H1 (cell line): ENCODE data around the gene PORCN. TPM values are rescaled to one million over a fixed set of nuclear protein-coding genes. Genes with fewer than 3 reads are reported as not detected.

Experiments
- CHD7 ChIP-seq: fragments of 300-600 bp; sonication (generic); IDR thresholded peaks from 2 replicates; pipeline ENCODE4 v1.7.1; 2012; ENCODE audit warnings: low read length, moderate library complexity, mild to moderate bottlenecking, inconsistent platforms; ENCODE audit not compliant: insufficient replicate concordance
- RBBP5 ChIP-seq: IDR thresholded peaks from 2 replicates; pipeline ENCODE4 v1.7.1; 2012; ENCODE audit warnings: low read depth, mild to moderate bottlenecking, inconsistent platforms, low read length, moderate library complexity, borderline replicate concordance
- SIX5 ChIP-seq: IDR thresholded peaks from 2 replicates; pipeline ENCODE4 v1.6.1; 2011; ENCODE audit warnings: mild to moderate bottlenecking, low read depth, low read length
- polyA plus RNA-seq, 7 experiments: library from polyadenylated mRNA; depleted of rRNA in 3 of 7; stranded (reverse) in 5 of 7; unstranded in 2 of 7; fragments of >200 nt in 5 of 7; fragments of 200-250 nt in 2 of 7; gene quantifications; 1 replicate in 5 of 7; 2 replicates in 1 of 7; 4 replicates in 1 of 7; pipeline versions ENCODE4 v1.2.1 to v1.2.3, GENCODE V29; 2011 to 2013; ENCODE audit warnings: missing spikeins in 2 of 7, mixed read lengths in 2 of 7
- total RNA-seq: library from RNA; stranded (reverse); fragmentation: NEBNext Ultra II Directional; extraction: Animal tissue kit (Norgen Biotek cat#: 25700); gene quantifications from 2 replicates; pipeline ENCODE4 v1.2.1, GENCODE V29; 2021

PORCN gene
- total and polyA plus RNA-seq, 2 of the 8 experiments (the other 6 are each of a cell fraction or from before 2014, with no cell fraction given), result 14.6 to 34.1 TPM

GRCh38 chrX:48559636-48560035 is 50.8 kb downstream of the PORCN start (continued):
- TF ChIP-seq CHD7 (no peak), SIX5 (no peak), RBBP5 (no peak)
